Ecto neural progenitor cell (in vitro differentiated cells): ENCODE data around the gene ACLY.
"Not testable (repeated sequence)": the region's sequence is repeated elsewhere in the genome, so short reads cannot be mapped to it uniquely, and the experiment has no call there.

Experiments used
- DNase-seq: peaks from one replicate; pipeline ENCODE4 v3.0.0-alpha.2; 2018; ENCODE audit warnings: low spot score

The ACLY gene

GRCh38 chr17:41829961-41830360, 88.8 kb downstream of the ACLY start:
- DNase-seq = not testable (repeated sequence)

DNA sequence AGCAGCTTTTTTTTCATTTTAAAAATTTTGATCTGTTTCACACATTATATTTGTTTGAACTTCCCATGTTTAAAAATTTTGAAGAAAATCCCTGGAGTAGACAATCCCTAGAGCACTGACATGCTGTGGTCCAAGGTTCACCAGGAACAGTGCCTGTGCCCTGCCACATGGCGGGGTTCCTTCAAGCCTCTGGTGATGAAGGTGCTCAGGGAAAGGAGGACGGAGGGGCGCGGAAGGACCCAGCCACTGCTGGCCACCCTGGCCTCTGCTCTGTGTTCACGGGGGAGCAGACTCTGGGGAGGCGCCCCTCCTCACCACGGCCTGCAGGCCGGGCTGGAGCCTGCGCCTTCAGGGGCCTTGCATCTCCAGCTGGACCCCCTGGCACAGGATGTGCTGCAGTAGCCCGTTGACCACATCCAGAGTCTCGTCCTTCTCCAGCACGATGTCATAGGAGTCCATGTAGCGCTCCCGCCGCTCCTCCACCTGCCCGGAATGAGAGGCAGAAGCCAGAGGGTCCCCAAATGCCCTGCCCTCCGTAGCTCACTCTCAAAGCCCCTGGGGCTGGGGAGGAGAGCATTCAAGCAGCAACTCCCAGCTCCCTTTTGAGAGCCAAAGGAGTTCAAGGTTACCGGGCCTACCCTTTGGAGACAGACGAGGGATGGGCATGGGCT, 93.4 kb downstream of the ACLY start:
- no peak for DNase-seq

GRCh38 chr17:41824086-41824485, 94.7 kb downstream of the ACLY start:
- DNase-seq = no peak

- no peak for DNase-seq
Observed at GRCh38 chr17:41823580-41823979, 95.2 kb downstream of the ACLY start.

GRCh38 chr17:41823141-41823524, 95.6 kb downstream of the ACLY start:
- no peak for DNase-seq

DNA sequence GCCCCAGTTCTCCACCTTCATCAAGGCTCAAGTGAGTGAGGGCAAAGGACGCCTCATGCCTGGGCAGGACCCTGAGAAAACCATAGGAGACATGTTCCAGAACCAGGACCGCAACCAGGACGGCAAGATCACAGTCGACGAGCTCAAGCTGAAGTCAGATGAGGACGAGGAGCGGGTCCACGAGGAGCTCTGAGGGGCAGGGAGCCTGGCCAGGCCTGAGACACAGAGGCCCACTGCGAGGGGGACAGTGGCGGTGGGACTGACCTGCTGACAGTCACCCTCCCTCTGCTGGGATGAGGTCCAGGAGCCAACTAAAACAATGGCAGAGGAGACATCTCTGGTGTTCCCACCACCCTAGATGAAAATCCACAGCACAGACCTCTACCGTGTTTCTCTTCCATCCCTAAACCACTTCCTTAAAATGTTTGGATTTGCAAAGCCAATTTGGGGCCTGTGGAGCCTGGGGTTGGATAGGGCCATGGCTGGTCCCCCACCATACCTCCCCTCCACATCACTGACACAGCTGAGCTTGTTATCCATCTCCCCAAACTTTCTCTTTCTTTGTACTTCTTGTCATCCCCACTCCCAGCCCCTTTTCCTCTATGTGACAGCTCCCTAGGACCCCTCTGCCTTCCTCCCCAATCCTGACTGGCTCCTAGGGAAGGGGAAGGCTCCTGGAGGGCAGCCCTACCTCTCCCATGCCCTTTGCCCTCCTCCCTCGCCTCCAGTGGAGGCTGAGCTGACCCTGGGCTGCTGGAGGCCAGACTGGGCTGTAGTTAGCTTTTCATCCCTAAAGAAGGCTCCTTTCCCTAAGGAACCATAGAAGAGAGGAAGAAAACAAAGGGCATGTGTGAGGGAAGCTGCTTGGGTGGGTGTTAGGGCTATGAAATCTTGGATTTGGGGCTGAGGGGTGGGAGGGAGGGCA, 96.3 kb downstream of the ACLY start:
- no peak for DNase-seq

DNA sequence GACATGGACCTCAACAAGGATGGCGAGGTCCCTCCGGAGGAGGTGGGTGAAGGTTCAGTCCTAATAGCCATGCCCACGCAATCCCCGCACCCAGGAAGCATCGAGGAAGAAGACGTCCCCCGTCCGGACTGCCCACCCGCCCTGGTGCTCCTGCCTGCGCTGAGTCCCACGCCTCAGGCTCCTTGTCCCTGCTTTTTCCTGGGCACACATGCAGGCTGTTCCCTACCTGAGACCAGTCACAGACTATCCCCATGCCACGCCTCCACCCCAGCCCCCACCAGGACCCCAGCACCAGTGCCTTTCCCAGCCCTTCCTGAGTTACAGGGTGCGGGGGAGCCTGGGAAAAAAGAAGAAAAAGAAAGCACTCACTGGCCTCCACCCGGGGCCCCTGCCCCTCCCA, 97.0 kb downstream of the ACLY start:
- DNase-seq = no peak

GRCh38 chr17:41818024-41818423, 100.7 kb downstream of the ACLY start:
- no peak for DNase-seq
